Body of pancreas (tissue), 4 donors: Measurements from ENCODE around the gene ULK3. TPM values are rescaled to one million over a fixed set of nuclear protein-coding genes. Genes with fewer than 3 reads are reported as not detected.

ENCODE experiments used
- ATAC-seq: fragments of 150-250 bp; one replicate; pipeline ENCODE4 v1.9.1; 2016
- DNase-seq, 4 donors: peaks; one replicate each; pipeline ENCODE4 v3.0.0-alpha.2; 2019
- H3K27ac ChIP-seq, 4 donors: fragments of 200-600 bp; sonication (generic); 1 replicate in 3 of 4; 2 replicates in 1 of 4; pipeline versions ENCODE4 v1.5.1 to v1.6.1; 2016 to 2019; ENCODE audit warnings: mild to moderate bottlenecking in 1 of 4, mixed read lengths in 1 of 4, moderate library complexity in 1 of 4
- H3K27me3 ChIP-seq, 2 donors: fragments of 200-600 bp; sonication (generic); one replicate each; pipeline ENCODE4 v1.6.0; 2016; ENCODE audit warnings: mild to moderate bottlenecking in 1 of 2
- H3K36me3 ChIP-seq, 2 donors: fragments of 200-600 bp; sonication (generic); replicated peaks in 1 of 2; 2 replicates each; pipeline ENCODE4 v1.5.1; 2016; ENCODE audit warnings: low read depth in 2 of 2; ENCODE audit not compliant: insufficient read depth in 1 of 2
- H3K4me1 ChIP-seq: fragments of 200-600 bp; sonication (generic); one replicate; pipeline ENCODE4 v1.6.0; 2016
- H3K4me3 ChIP-seq, 2 donors: fragments of 200-600 bp; sonication (generic); 1 replicate in 1 of 2; 2 replicates in 1 of 2; pipeline ENCODE4 v1.5.1; 2016 to 2019
- H3K9me3 ChIP-seq, 3 donors: fragments of 200-600 bp; sonication (generic); 1 replicate in 2 of 3; 2 replicates in 1 of 3; pipeline ENCODE4 v1.5.1; 2016
- POLR2A ChIP-seq, 3 donors: fragments of 450-650 bp; IDR thresholded peaks; one replicate each; pipeline ENCODE4 v1.6.1; 2016; ENCODE audit warnings: antibody characterized with exemption in 3 of 3, mild to moderate bottlenecking in 2 of 3
- WGBS, 2 donors: methylation state at CpG; one replicate each; pipeline ENCODE4 v1.1.5; 2017; 5-methylcytosine and 5-hydroxymethylcytosine counted together
- intact Hi-C: fragments of 100-400 bp; cut with DNase I; formaldehyde crosslinking; loops from one replicate; pipeline ENCODE4 v1.15.1; 2023
- total RNA-seq, 2 donors: library from RNA; depleted of rRNA; stranded (reverse); fragments of >200 nt; gene quantifications; one replicate each; pipeline ENCODE4 v1.1.0, GENCODE V29; 2016
- TF ChIP-seq, protein P1 (sequence below), 7 experiments: fragments of 450-650 bp in 4 of 7; fragments of 200-600 bp in 3 of 7; sonication (generic) in 3 of 7; IDR thresholded peaks; one replicate each; pipeline ENCODE4 v1.5.1; 2016 to 2019; ENCODE audit warnings: antibody characterized with exemption in 7 of 7

The ULK3 gene
- total RNA-seq, 2 donors from 2014 or later: 74.2 to 76.3 TPM

GRCh38 chr15:74828835-74829234 is 14.1 kb downstream of the ULK3 start:
- 52 to 67% methylated on average over 5 to 6 of the region's 6 CpGs for WGBS, 2 donors
- peaks cover 6% of the 10 kb centered on the region for H3K4me1 ChIP-seq
- intact Hi-C loops: no loop called here
- no peaks in the 10 kb centered on the region for H3K9me3 ChIP-seq
- H3K36me3 ChIP-seq: no peaks in the 10 kb centered on the region
- no peak overlapping the region for H3K27ac ChIP-seq
- DNase-seq (no peak), ATAC-seq (no peak)
- H3K27me3 ChIP-seq: peaks cover 0 to 18% of the 10 kb centered on the region in 2 donors
- H3K4me3 ChIP-seq: no peak overlapping the region
- no peak for TF ChIP-seq POLR2A (IDR thresholded peaks at IDR 0.05)
- TF ChIP-seq, protein P1, sequence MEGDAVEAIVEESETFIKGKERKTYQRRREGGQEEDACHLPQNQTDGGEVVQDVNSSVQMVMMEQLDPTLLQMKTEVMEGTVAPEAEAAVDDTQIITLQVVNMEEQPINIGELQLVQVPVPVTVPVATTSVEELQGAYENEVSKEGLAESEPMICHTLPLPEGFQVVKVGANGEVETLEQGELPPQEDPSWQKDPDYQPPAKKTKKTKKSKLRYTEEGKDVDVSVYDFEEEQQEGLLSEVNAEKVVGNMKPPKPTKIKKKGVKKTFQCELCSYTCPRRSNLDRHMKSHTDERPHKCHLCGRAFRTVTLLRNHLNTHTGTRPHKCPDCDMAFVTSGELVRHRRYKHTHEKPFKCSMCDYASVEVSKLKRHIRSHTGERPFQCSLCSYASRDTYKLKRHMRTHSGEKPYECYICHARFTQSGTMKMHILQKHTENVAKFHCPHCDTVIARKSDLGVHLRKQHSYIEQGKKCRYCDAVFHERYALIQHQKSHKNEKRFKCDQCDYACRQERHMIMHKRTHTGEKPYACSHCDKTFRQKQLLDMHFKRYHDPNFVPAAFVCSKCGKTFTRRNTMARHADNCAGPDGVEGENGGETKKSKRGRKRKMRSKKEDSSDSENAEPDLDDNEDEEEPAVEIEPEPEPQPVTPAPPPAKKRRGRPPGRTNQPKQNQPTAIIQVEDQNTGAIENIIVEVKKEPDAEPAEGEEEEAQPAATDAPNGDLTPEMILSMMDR (IDR thresholded peaks at IDR 0.05): no peak

- Histone ChIP-seq H3K27ac (no peak overlapping the region), H3K27me3 (peaks cover 0 to 18% of the 10 kb centered on the region in 2 donors), H3K9me3 (no peaks in the 10 kb centered on the region), H3K4me3 (no peak overlapping the region), H3K4me1 (peaks cover 6% of the 10 kb centered on the region), H3K36me3 (no peaks in the 10 kb centered on the region)
- intact Hi-C loops: no loop called here
- ATAC-seq (no peak), DNase-seq (no peak)
- WGBS, 2 donors: 21 to 53% methylated on average over 3 to 5 of the region's 5 CpGs
- no peak for TF ChIP-seq POLR2A (IDR thresholded peaks at IDR 0.05)
- TF ChIP-seq, protein P1 (IDR thresholded peaks at IDR 0.05): no peak
Measured at GRCh38 chr15:74827614-74828013, 15.3 kb downstream of the ULK3 start.

DNA sequence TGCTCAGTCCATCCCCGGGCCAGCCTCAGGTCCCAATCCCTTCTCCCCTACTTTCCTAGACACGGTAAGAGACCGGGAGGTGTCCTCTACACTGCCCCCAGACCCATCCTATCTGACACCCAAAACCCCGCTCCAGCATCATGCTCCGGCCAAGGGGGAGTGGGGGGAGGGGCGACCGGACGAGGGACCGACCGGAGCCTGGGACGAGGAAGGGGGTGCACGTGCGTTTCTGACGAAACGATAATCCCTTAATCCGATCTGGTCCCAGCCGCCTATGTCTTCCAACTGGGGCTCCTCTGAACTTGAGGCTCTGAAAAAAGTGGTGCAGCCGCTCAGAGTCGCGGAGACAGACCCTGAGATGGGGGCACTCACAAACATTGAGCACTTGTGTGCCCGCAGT is 16.0 kb downstream of the ULK3 start:
- H3K4me1 ChIP-seq: peaks cover 6% of the 10 kb centered on the region
- 22 to 24% methylated on average over 18 to 21 of the region's 21 CpGs for WGBS, 2 donors
- no peak for DNase-seq
- peaks cover 0 to 18% of the 10 kb centered on the region in 2 donors for H3K27me3 ChIP-seq
- H3K27ac ChIP-seq: no peak overlapping the region
- no peak for TF ChIP-seq POLR2A (IDR thresholded peaks at IDR 0.05)
- TF ChIP-seq, protein P1 (IDR thresholded peaks at IDR 0.05): no peak
- intact Hi-C loops: no loop called here
- H3K36me3 ChIP-seq: no peaks in the 10 kb centered on the region
- H3K4me3 ChIP-seq: no peak overlapping the region
- no peak for ATAC-seq
- no peaks in the 10 kb centered on the region for H3K9me3 ChIP-seq

DNA sequence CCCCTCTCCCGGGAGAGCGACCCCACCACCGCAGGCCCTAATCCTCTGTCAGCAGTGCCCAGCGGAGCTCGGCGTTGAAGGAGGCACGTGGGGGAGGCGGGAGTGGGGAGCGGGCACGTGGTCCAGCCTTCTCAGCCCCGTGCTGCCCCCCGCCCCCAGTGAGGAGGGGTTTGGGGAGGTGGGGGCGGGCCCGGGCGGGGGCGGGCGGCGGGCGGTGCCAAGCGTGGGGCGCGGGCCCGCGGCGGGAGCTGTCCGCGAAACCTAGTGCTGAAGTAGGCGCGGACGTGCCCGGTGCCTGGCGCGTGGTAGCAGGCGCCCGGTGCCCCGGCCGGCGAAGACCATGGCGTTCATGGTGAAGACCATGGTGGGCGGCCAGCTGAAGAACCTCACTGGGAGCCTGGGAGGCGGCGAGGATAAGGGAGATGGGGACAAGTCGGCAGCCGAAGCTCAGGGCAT is 16.6 kb downstream of the ULK3 start, which contains the start of gene CPLX3:
CPLX3 (plus strand) TSS at position 264 of the 456 bp plus-strand sequence; CDS start at position 341, 77 bp downstream.
- ATAC-seq (peak; percentile 64), DNase-seq (peak; percentile 26 to 62 (median 40))
- no peak within 1 kb of the TSS for H3K4me3 ChIP-seq
- intact Hi-C loops: no loop called here
- no peaks in the 10 kb centered on the region for H3K9me3 ChIP-seq
- no peak for TF ChIP-seq POLR2A (IDR thresholded peaks at IDR 0.05)
- TF ChIP-seq, protein P1 (IDR thresholded peaks at IDR 0.05): no peak
- peaks cover 0 to 18% of the 10 kb centered on the region in 2 donors for H3K27me3 ChIP-seq
- H3K36me3 ChIP-seq: no peaks in the 10 kb centered on the region
- H3K4me1 ChIP-seq: peaks cover 6% of the 10 kb centered on the region
- H3K27ac ChIP-seq: no peak within 1 kb of the TSS
- 0 to 6% methylated on average over 2 to 43 of the region's 44 CpGs for WGBS, 2 donors

- 45 to 52% methylated on average over 5 to 10 of the region's 10 CpGs for WGBS, 2 donors
- no peak for DNase-seq
- H3K27me3 ChIP-seq: peaks cover 0 to 18% of the 10 kb centered on the region in 2 donors
Measured at GRCh38 chr15:74825866-74826265, 17.1 kb downstream of the ULK3 start.

More at GRCh38 chr15:74825866-74826265, 17.1 kb downstream of the ULK3 start:
- ATAC-seq: no peak
- Histone ChIP-seq H3K36me3 (no peaks in the 10 kb centered on the region), H3K27ac (no peak overlapping the region), H3K4me1 (peaks cover 6% of the 10 kb centered on the region), H3K9me3 (no peaks in the 10 kb centered on the region), H3K4me3 (no peak overlapping the region)
- TF ChIP-seq, protein P1 (IDR thresholded peaks at IDR 0.05): no peak
- TF ChIP-seq POLR2A (IDR thresholded peaks at IDR 0.05): no peak
- intact Hi-C loops: no loop called here
